ENCODE data around the gene MAML2.
A peak's percentile ranks its signal among the peaks of the same experiment; 100 is the strongest.

Gene MAML2

GRCh38 chr11:96156379-96156722 is 186.6 kb downstream of the MAML2 start:
- no peak for DNase-seq (ENCODE audit: low spot score)

- peak; percentile 74 for DNase-seq (ENCODE audit: low spot score)
Observed at GRCh38 chr11:96155627-96156378, 187.2 kb downstream of the MAML2 start.

GRCh38 chr11:96154802-96155520 is 188.0 kb downstream of the MAML2 start:
- peak; percentile 75 for DNase-seq (ENCODE audit: low spot score)

- peak; percentile 61 for DNase-seq (ENCODE audit: low spot score)
Observed at GRCh38 chr11:96152623-96153022, 190.4 kb downstream of the MAML2 start.

GRCh38 chr11:96151501-96151900 is 191.5 kb downstream of the MAML2 start:
- no peak for DNase-seq (ENCODE audit: low spot score)

- no peak for DNase-seq (ENCODE audit: low spot score)
Observed at GRCh38 chr11:96150609-96151008, 192.4 kb downstream of the MAML2 start.

GRCh38 chr11:96149743-96150555 is 193.0 kb downstream of the MAML2 start:
- no peak for DNase-seq (ENCODE audit: low spot score)

- DNase-seq (ENCODE audit: low spot score) = no peak
Observed at GRCh38 chr11:96147906-96148486, 195.0 kb downstream of the MAML2 start.

- DNase-seq (ENCODE audit: low spot score) = no peak
Observed at GRCh38 chr11:96147186-96147585, 195.8 kb downstream of the MAML2 start.

- no peak for DNase-seq (ENCODE audit: low spot score)
Observed at GRCh38 chr11:96146765-96147164, 196.2 kb downstream of the MAML2 start.

- no peak for DNase-seq (ENCODE audit: low spot score)
Observed at GRCh38 chr11:96145163-96145585, 197.8 kb downstream of the MAML2 start.

- no peak for DNase-seq (ENCODE audit: low spot score)
Observed at GRCh38 chr11:96144553-96144952, 198.4 kb downstream of the MAML2 start.

- DNase-seq (ENCODE audit: low spot score) = peak; percentile 62
Observed at GRCh38 chr11:96143041-96143521, 199.9 kb downstream of the MAML2 start.

- no peak for DNase-seq (ENCODE audit: low spot score)
Observed at GRCh38 chr11:96141626-96142025, 201.4 kb downstream of the MAML2 start.

- DNase-seq (ENCODE audit: low spot score) = no peak
Observed at GRCh38 chr11:96139691-96140090, 203.3 kb downstream of the MAML2 start.

- no peak for DNase-seq (ENCODE audit: low spot score)
Observed at GRCh38 chr11:96137373-96137772, 205.6 kb downstream of the MAML2 start.

- no peak for DNase-seq (ENCODE audit: low spot score)
Observed at GRCh38 chr11:96136613-96137298, 206.2 kb downstream of the MAML2 start.

GRCh38 chr11:96134602-96135001 is 208.4 kb downstream of the MAML2 start:
- DNase-seq (ENCODE audit: low spot score) = no peak

GRCh38 chr11:96132437-96132836 is 210.6 kb downstream of the MAML2 start:
- DNase-seq (ENCODE audit: low spot score) = no peak

GRCh38 chr11:96130061-96130620 is 212.9 kb downstream of the MAML2 start:
- DNase-seq (ENCODE audit: low spot score) = no peak

GRCh38 chr11:96127596-96127959 is 215.4 kb downstream of the MAML2 start:
- no peak for DNase-seq (ENCODE audit: low spot score)
